ENCODE data around the gene OR6P1. TPM values are rescaled to one million over a fixed set of nuclear protein-coding genes. Genes with fewer than 3 reads are reported as not detected.

Gene OR6P1
- total RNA-seq, 1 donor from 2014 or later = not detected

GRCh38 chr1:158600735-158601134 lies 30.4 kb upstream of the OR6P1 start:
- Mint-ChIP-seq H3K4me1 (ENCODE audit: unreplicated experiment) (no peaks in the 10 kb centered on the region), H3K4me3 (ENCODE audit: unreplicated experiment) (no peak overlapping the region), H3K27me3 (ENCODE audit: unreplicated experiment) (peaks cover 1% of the 10 kb centered on the region), H3K36me3 (ENCODE audit: low read depth, unreplicated experiment) (peaks cover 7% of the 10 kb centered on the region), H3K27ac (ENCODE audit: unreplicated experiment) (no peak overlapping the region), H3K9me3 (ENCODE audit: unreplicated experiment) (peaks cover 6% of the 10 kb centered on the region)
- TF ChIP-seq, protein P1, sequence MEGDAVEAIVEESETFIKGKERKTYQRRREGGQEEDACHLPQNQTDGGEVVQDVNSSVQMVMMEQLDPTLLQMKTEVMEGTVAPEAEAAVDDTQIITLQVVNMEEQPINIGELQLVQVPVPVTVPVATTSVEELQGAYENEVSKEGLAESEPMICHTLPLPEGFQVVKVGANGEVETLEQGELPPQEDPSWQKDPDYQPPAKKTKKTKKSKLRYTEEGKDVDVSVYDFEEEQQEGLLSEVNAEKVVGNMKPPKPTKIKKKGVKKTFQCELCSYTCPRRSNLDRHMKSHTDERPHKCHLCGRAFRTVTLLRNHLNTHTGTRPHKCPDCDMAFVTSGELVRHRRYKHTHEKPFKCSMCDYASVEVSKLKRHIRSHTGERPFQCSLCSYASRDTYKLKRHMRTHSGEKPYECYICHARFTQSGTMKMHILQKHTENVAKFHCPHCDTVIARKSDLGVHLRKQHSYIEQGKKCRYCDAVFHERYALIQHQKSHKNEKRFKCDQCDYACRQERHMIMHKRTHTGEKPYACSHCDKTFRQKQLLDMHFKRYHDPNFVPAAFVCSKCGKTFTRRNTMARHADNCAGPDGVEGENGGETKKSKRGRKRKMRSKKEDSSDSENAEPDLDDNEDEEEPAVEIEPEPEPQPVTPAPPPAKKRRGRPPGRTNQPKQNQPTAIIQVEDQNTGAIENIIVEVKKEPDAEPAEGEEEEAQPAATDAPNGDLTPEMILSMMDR (IDR thresholded peaks at IDR 0.05; ENCODE audit: unreplicated experiment) = no peak
- DNase-seq (ENCODE audit: low spot score) = no peak

DNA sequence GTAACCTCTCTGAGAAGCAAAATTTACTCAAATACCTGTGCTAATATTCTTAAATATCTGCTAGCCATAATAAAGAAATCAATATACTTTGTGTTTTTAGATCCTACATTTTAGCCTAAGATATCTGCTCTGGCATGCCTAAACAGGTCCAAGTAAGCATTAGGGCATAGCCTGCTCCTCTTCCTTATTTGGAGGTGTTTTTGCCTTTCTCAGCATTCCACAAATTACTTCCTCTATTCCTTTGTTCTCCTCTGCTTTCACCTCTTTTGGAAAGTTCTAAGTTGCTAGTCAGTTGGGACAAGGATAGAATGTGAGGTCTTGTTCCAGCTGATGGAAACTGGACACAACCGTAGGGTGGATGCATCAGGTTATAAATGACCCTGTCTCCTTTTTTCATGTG lies 16.6 kb upstream of the OR6P1 start:
- no peaks in the 10 kb centered on the region for H3K27me3 Mint-ChIP-seq (ENCODE audit: unreplicated experiment)
- H3K9me3 Mint-ChIP-seq (ENCODE audit: unreplicated experiment) = no peaks in the 10 kb centered on the region
- peaks cover 3% of the 10 kb centered on the region for H3K36me3 Mint-ChIP-seq (ENCODE audit: low read depth, unreplicated experiment)
- H3K4me1 Mint-ChIP-seq (ENCODE audit: unreplicated experiment) = peaks cover 4% of the 10 kb centered on the region
- no peak for DNase-seq (ENCODE audit: low spot score)
- TF ChIP-seq, protein P1 (IDR thresholded peaks at IDR 0.05; ENCODE audit: unreplicated experiment) = no peak
- H3K4me3 Mint-ChIP-seq (ENCODE audit: unreplicated experiment) = no peak overlapping the region
- H3K27ac Mint-ChIP-seq (ENCODE audit: unreplicated experiment) = no peak overlapping the region

GRCh38 chr1:158583962-158584361 lies 13.6 kb upstream of the OR6P1 start:
- H3K27me3 Mint-ChIP-seq (ENCODE audit: unreplicated experiment) = no peaks in the 10 kb centered on the region
- H3K9me3 Mint-ChIP-seq (ENCODE audit: unreplicated experiment) = no peaks in the 10 kb centered on the region
- H3K4me3 Mint-ChIP-seq (ENCODE audit: unreplicated experiment) = no peak overlapping the region
- DNase-seq (ENCODE audit: low spot score) = no peak
- TF ChIP-seq, protein P1 (IDR thresholded peaks at IDR 0.05; ENCODE audit: unreplicated experiment) = no peak
- no peak overlapping the region for H3K27ac Mint-ChIP-seq (ENCODE audit: unreplicated experiment)
- H3K4me1 Mint-ChIP-seq (ENCODE audit: unreplicated experiment) = peaks cover 4% of the 10 kb centered on the region
- peaks cover 3% of the 10 kb centered on the region for H3K36me3 Mint-ChIP-seq (ENCODE audit: low read depth, unreplicated experiment)

- no peaks in the 10 kb centered on the region for H3K9me3 Mint-ChIP-seq (ENCODE audit: unreplicated experiment)
- DNase-seq (ENCODE audit: low spot score) = no peak
- no peak within 1 kb of the TSS for H3K27ac Mint-ChIP-seq (ENCODE audit: unreplicated experiment)
- no peak within 1 kb of the TSS for H3K4me3 Mint-ChIP-seq (ENCODE audit: unreplicated experiment)
- TF ChIP-seq, protein P1 (IDR thresholded peaks at IDR 0.05; ENCODE audit: unreplicated experiment) = no peak
- no peaks in the 10 kb centered on the region for H3K36me3 Mint-ChIP-seq (ENCODE audit: low read depth, unreplicated experiment)
- H3K27me3 Mint-ChIP-seq (ENCODE audit: unreplicated experiment) = no peaks in the 10 kb centered on the region
- peaks cover 4% of the 10 kb centered on the region for H3K4me1 Mint-ChIP-seq (ENCODE audit: unreplicated experiment)
Observed at GRCh38 chr1:158579733-158580132, 9.4 kb upstream of the OR6P1 start, which contains the start of gene OR10X1. OR10X1 (minus strand) TSS chr1:158579899; CDS start chr1:158579899, 0 bp downstream.

- H3K4me1 Mint-ChIP-seq (ENCODE audit: unreplicated experiment) = no peaks in the 10 kb centered on the region
- no peak overlapping the region for H3K27ac Mint-ChIP-seq (ENCODE audit: unreplicated experiment)
- no peaks in the 10 kb centered on the region for H3K9me3 Mint-ChIP-seq (ENCODE audit: unreplicated experiment)
- TF ChIP-seq, protein P1 (IDR thresholded peaks at IDR 0.05; ENCODE audit: unreplicated experiment) = no peak
- no peak overlapping the region for H3K4me3 Mint-ChIP-seq (ENCODE audit: unreplicated experiment)
- no peak for DNase-seq (ENCODE audit: low spot score)
- no peaks in the 10 kb centered on the region for H3K36me3 Mint-ChIP-seq (ENCODE audit: low read depth, unreplicated experiment)
- no peaks in the 10 kb centered on the region for H3K27me3 Mint-ChIP-seq (ENCODE audit: unreplicated experiment)
Observed at GRCh38 chr1:158577561-158577960, 7.2 kb upstream of the OR6P1 start.

All from endothelial cell (in vitro differentiated cells).